HG02763 (cell line): Measurements from ENCODE around the gene FRY.

Experiments
- ATAC-seq: cut with Tn5 transposase; IDR thresholded peaks from one replicate; pipeline ENCODE4 v1.9.1; 2021; ENCODE audit warnings: mild to moderate bottlenecking, moderate library complexity; ENCODE audit not compliant: unreplicated experiment

FRY gene

DNA sequence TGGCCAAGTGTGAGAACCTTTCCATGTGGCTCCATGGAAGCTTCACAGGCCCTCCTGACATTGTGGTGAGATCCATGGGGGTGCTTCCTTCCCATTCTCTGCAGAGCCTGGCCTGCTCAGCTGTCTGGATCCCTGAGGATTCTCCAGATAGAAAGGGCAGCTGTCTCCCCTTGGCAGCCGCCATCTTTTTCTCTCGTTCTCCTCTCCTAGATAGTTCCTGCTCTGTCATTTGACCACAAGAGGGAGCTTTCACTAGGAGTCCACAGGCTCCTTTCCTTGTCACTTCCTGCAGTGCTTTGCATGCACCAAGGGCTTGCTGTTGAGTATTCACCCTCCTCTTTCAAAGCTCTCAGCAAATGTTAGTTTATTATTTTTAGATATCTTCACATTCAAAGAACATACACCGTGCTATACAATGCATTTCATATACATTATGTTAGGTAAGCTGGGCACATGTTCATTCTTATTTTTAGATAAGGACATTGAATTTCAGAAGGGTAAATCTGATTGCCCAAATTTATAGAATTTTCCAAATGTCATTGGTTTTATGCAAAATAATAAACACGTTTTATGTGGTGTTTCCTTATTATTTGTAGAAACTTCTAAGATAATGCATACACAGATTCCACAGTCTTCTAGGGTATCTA, 133.2 kb downstream of the FRY start:
- no peak for ATAC-seq

DNA sequence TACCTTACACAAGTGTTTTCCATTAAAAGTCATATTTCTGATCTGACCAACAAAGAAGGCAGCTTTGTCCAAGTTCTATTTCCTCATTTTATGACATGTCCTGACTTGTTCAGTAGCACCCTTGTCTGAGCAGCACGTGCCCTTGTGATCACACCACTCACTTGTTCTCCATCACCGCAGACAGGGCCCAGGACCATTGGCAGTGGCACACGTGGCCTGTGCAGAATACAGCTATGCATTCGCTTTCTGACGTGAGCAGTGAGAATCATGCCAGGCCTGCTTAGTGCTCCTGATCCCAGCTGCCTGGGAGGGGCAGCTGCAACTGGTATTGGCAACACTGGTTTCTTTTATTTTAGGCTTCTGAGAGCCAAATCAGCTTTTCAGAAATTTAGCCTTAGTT, 134.2 kb downstream of the FRY start:
- no peak for ATAC-seq

DNA sequence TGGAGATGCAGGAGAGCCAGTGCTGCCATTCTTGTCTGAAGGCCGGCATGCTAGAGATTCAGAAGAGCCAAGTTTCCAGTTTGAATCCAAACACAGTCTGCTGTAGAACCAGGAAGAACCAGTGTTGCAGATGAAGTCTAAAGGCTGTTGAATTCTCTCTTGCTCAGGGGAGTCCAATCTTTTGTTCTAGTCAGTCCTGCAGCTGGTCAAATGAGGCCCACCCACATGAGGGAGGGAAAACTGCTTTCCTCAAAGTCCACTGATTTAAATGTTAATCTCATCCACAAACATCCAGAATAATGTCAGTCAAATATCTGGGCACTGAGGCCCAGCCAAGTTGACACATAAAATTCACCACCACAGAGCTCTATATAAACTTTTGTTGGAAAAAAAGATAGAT, 136.6 kb downstream of the FRY start:
- no peak for ATAC-seq

DNA sequence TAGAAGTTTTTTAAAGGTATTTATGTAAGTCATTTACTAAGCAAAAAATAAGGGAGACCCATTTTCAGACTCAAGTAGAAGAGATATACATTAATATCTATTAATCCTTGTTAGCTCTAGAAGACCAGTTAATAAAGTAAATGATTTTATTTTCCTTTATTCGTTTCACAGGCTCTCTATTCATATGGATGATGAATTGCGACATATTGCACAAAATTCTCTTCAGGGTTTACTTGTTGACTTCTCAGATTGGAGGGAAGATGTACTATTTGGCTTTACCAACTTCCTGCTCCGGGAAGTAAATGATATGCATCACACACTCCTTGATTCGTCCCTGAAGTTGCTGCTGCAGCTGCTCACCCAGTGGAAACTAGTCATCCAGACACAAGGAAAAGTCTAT, 139.3 kb downstream of the FRY start:
- ATAC-seq: no peak

DNA sequence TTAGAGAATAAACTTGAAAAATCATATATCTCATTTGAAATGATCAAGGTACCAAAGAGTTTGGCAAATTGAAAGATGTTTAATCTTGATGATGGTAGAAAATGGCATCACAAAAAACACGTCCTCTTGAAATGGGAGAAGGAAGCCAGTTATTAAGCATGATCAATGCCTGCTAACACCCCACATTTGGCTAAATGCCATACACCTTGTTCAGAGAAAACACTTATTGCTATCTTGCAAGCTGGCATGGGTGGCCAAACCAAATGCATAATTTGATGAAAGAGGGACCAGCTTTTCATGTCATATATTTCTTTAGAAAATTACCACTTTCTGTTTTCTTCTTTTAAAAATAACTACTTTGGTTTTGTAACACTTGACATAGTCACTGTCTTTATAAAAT, 142.3 kb downstream of the FRY start:
- ATAC-seq: no peak

DNA sequence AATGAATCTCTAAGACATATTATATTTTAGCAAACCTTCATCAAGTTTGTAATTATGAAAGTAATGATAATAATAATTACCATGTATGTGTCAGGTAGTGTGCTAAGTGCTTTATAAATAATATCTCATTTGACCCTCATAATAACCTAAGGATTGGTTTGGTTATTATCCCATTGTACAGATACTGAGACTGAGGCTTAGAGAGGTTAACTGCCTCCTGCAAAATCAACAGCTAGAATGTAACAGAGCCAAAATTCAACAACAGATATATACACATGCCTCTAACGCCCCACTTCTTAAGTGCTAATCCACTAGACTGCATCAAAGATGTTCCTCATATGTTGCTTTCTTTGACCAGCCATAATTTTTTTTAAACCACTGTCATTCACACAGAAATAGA, 142.8 kb downstream of the FRY start:
- no peak for ATAC-seq

DNA sequence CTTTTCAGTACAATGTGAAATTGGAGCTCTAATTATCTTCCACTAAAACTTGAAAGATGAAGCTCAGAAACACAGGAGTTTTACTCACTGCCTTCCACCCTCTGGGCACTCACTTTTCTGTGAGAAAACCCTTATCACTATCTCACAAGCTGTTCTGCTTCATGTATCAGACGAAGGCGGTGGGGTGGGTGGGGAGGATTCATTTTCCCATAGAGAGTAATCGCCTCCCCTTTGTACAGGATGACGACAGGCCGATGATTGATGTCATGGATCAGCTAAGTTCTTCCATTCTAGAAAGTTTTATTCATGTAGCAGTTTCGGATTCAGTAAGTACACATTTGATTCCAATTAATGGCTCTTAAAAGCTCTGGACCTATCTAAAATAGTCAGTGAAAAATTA, 143.7 kb downstream of the FRY start:
- ATAC-seq: no peak

DNA sequence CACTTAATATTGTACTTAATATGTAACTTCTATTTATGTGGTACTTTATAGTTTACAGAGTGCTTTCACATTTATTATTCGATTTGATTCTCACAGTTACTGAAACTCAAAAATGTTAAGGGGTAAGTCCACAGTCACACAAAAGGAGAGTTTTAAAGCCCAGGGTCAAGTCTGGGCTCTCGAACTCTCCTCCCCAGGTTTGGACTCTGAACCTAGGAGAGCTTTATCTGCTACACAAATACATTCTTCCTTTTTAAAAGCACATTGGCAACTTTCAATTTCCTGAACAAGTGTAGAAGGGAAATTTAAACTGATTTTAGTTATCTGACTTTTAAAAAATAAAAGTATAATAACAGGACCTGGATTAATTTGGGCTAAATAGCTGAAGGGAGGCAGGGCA, 144.4 kb downstream of the FRY start:
- ATAC-seq: no peak

DNA sequence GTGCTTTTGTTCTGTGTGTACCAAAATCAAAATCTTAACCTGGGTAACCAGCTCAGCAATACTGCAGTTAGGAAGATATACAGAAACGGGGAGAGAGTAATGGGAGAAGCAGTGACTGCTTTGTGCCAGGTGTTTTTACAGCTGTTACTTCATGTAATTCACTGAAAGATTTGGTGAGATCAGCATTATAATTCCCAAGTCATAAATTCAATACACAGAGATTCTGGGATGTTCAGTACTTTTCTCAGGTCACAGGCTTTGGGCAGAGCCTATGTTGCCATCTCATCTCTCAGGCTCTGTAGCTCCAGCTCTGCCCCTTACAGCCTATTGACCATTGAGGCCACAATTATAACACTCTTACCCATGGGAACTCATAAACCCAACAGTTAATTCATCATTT, 145.1 kb downstream of the FRY start:
- no peak for ATAC-seq

DNA sequence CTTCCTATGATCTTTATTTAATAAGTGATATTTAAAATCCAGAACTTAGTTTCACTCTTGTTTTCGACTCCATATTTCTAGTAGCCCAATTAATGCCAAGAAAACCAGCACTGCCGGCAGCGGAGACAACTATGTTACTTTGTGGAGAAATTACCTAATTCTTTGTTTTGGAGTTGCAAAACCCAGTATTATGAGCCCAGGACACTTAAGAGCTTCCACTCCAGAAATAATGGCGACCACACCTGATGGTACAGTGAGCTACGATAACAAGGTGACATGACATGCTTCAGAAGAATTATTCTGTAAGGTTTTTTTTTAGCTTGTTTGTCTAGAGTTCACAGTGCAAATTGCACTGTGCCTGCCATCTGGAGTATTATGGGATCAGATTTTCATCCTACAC, 147.2 kb downstream of the FRY start:
- ATAC-seq: no peak

DNA sequence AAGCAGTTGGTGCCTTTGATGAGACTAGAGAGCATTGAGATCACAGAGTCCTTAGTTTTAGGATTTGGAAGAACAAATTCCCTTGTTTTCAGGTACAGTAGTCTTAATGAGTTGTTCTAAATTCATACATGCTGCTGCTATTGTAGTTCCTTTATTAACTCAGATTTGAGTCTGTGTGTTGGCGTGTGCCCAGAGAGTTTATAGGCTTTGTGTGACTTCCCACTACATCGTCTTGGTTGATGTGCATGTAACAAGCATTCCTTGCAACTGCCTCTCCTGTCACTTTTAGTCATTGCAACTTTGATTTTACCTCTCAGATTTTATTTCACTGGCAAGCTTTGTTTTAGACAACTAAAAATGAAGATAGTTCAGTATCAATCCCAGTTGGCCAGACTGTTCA, 148.1 kb downstream of the FRY start:
- ATAC-seq: no peak

DNA sequence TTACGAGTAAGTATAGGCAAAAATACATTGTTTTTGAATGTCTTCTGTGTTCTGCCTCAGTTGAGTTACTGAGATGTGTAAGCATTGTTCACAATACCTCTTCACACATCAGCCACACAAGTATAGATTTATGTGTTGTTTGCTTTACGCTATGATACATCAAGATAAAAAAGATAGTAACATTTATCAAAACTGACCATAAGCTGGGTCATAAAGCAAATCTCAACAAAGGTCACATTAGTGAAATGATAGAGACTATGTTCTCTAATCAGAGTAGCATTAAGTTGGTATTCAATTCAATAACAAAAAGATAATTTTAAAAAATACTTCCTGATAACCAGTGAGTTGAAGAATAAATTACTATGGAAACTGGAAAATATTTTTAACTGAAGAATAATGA, 156.1 kb downstream of the FRY start:
- ATAC-seq: no peak

DNA sequence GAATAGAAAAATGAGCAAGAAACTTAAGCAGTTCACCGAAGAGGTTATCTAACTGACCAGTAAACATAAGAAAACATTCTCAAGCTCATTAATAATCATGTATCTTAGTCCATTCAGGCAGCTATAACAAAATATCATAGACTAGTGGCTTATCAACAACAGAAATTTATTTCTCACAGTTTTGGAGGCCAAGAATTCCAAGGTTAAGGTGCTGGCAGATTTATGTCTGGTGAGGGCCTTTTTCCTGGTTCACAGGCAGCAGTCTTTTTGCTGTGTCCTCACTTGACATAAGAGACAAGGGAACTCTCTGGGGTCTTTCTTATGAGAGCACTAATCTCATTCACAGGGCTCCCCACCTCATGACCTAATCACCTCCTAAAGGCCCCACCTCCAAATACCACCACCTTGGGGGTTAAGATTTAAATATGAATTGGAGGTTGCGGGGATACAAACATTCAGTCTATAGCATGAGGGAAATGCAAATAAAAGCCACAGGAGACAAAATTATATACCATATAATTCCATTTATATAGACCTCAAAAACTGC, 160.0 kb downstream of the FRY start:
- ATAC-seq: no peak

DNA sequence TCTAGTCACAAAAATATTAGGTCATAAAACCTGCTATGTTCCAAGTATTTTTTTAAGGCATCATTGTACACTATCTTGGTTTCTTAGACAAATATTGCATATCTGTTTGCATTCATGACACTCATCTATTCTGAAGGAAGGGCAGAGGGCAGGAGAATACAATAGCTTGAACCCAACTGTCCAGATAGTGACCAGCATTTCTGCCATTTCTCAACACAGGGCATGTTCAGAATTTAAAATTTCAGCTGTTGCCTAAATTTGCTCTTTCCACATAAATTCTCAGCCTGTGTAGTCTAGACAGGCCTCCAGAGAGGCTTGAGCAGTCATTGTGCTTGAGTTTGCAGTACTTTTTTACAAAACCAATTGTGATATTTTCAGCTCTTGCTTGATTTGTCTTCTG, 164.1 kb downstream of the FRY start:
- ATAC-seq: no peak

DNA sequence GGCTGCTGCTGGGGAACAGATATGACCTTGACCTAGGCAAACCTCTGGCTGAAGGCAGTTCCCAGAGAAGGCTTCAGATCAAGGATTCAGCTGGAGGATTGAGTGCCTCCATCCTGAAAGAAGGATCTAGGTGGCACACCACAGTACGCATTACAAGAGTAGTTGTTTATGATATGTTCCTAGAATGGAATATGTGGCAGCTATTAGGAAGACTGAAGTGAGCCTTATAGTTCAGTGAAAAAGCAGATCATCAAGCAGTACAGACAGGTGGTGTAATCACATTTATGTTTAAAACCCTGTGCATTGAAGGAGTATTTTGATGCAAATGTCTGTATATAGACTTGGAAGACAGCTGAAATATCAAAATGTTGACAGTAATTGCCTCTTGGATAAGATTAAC, 167.6 kb downstream of the FRY start:
- ATAC-seq: no peak

DNA sequence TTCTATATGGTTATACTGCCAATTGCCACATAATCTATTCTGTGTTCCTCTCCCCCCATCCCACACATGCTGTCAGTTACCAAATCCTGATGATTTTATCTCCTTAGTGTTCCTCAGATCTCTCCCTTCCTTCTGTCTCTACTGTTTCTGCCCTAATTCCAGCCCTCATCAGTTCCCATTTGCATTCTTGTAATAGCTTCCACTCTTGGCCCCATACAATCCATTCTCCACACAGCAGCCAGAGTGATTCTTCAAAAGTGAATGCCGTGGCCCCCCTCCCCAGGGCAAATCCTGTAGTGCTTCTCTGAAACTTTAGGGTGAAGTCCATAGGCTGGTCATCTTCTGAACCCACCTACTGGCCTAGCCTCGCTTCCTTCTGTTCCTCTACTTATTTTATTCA, 169.2 kb downstream of the FRY start:
- ATAC-seq: no peak

DNA sequence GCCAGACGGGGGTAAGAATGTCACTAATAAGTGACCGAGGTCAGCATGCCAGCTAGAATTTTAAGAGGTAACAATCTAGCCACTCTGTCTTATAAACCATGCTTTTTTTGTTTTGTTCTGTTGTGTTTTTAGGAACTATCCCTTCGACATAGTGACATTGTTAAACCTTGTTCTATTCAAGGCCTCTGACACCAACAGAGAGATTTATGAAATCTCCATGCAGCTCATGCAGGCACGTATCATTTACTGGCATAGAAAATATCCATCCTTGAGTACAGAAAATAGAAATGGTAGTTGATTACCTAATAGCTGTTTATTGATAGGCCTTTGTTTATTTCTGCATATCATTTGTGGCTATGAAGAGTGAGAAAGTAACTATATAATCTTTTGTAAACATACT, 170.2 kb downstream of the FRY start:
- no peak for ATAC-seq

DNA sequence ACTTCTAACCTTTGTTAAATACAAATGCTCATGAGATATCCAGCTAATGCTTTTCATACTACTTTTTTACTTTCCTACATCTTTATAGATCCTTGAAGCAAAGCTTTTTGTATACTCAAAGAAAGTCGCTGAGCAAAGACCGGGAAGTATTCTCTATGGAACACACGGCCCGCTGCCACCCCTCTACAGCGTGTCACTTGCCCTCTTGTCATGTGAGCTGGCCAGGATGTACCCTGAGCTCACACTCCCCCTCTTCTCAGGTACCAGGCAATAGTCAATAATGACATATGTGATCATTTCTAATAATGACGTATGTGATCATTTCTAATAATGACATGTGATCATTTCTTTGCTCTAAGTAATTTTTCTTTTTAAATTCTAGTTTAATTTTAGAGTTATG, 170.7 kb downstream of the FRY start:
- no peak for ATAC-seq

DNA sequence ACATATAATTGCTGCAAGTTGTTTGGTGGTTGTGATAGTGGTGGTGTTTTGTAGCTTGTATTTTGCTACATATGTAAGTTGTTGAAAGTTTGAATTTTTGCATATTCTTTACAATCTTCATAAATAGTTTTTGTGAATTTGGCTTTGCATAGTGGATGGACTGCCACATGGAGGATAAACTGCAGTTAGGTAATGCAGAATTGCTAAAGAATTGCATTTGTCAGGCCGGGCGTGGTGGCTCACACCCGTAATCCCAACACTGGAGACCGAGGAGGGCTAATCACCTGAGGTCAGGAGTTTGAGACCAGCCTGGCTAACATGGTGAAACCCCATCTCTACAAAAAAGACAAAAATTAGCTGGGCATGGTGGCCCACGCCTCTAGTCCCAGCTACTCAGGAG, 171.6 kb downstream of the FRY start:
- no peak for ATAC-seq

DNA sequence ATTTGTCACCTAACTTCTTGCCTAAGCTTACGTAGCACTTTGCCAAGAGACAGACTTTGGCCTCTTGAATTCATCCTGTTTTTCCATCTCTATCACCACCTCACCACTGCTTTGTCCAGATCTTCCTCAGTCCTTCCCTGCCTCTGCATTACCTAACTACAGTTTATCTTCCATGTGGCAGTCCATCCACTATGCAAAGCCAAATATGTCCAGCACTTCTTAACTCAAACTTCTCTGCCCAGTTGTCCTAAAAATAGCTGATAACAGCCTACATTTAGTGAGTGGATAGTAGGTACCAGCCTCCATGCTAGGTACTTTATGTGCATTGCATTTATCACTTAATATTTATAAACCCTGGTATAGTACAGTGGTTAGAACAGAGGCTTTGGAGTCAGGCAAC, 172.2 kb downstream of the FRY start:
- no peak for ATAC-seq

DNA sequence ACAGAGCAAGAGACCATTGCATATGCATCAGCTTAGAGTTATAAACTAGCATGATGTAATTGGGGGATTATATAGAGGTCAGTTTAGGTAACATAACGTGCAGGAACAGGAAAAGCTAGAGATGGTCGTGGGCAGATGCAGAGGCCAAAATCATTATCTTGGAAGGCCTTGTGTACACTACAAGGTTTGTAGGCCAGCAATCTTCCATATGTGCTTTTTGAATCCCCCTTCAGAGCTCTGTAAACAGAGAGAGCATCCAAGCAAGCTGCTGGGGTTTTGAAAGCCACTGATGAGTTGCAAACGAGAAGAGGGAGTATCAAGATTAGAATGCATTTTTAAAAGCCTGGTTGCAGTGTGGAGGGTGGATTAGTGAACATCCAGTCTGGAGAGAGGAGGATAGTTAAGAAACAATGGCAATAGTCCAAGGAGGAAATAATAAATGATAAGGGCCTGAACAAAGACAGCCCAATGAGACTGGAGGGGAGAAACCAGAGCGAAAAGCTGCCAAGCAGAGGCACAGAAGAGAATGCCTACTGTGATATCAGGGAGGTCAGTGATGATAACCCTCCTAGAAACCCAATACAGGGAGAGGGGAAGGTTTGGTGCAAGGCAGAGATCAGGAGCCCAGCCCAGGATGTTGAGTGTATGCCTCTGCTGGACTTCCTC, 174.0 kb downstream of the FRY start:
- ATAC-seq: no peak

DNA sequence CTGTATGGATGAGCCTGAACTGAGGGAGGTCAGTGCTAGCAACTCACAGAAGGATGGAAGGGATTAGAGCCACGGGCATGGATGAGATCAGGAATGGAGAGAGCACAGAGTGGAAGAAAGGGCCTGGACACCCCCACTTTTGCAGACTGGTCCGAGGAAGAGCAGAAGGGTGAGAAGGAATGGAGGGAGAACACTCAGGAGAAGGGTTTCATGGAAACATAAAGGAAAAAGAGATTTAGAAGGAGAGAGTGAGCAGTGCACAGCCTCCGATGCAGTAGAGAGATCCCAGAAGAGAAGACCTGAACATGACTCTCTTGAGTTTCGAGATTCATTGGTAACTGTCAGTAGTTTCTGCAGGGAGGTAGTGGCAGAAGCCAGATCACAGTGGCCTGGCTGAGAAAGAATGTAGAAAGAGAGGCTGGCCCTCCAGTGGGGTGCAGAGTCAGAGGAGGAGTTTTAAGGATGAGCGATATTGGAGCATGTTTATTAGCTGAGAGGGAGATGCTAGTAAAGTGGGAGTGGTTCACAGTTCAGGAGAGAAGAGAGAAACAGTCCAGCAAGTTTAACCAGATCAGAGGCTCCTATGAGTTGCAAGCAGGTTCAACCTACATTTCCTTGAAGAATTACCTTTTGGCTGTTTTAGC, 174.6 kb downstream of the FRY start:
- no peak for ATAC-seq
